ENCODE data around the gene SEC22C.

GRCh38 chr3:42601896-42602581 is 20.3 kb upstream of the SEC22C start:
- TF ChIP-seq, protein P1, sequence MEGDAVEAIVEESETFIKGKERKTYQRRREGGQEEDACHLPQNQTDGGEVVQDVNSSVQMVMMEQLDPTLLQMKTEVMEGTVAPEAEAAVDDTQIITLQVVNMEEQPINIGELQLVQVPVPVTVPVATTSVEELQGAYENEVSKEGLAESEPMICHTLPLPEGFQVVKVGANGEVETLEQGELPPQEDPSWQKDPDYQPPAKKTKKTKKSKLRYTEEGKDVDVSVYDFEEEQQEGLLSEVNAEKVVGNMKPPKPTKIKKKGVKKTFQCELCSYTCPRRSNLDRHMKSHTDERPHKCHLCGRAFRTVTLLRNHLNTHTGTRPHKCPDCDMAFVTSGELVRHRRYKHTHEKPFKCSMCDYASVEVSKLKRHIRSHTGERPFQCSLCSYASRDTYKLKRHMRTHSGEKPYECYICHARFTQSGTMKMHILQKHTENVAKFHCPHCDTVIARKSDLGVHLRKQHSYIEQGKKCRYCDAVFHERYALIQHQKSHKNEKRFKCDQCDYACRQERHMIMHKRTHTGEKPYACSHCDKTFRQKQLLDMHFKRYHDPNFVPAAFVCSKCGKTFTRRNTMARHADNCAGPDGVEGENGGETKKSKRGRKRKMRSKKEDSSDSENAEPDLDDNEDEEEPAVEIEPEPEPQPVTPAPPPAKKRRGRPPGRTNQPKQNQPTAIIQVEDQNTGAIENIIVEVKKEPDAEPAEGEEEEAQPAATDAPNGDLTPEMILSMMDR (IDR thresholded peaks at IDR 0.05) = peak; percentile 25
- no peak for TF ChIP-seq EZH2 (IDR thresholded peaks at IDR 0.05; ENCODE audit: borderline replicate concordance, insufficient read depth, low read depth, low read length, poor library complexity, severe bottlenecking)

Data from B cell (primary cell).